Lower lobe of right lung (tissue), 2 donors: ENCODE results near the gene SLC22A17. TPM values are rescaled to one million over a fixed set of nuclear protein-coding genes. Genes with fewer than 3 reads are reported as not detected.

ENCODE experiments used
- ATAC-seq, 2 donors: fragments of 200-7000 bp; cut with Tn5 transposase; one replicate each; pipeline ENCODE4 v1.9.1; 2020 to 2022; ENCODE audit warnings: mild to moderate bottlenecking in 2 of 2, moderate library complexity in 2 of 2
- DNase-seq: peaks from one replicate; pipeline ENCODE4 v3.0.0-alpha.2; 2020
- H3K27ac ChIP-seq: fragments of 200-600 bp; one replicate; pipeline ENCODE4 v1.8.0; 2022
- H3K27me3 ChIP-seq: fragments of 200-600 bp; one replicate; pipeline ENCODE4 v1.8.0; 2022; ENCODE audit warnings: low read depth
- H3K36me3 ChIP-seq: fragments of 200-600 bp; one replicate; pipeline ENCODE4 v1.8.0; 2022; ENCODE audit warnings: mild to moderate bottlenecking
- H3K4me1 ChIP-seq: fragments of 200-600 bp; one replicate; pipeline ENCODE4 v1.8.0; 2022
- H3K4me3 ChIP-seq: fragments of 200-600 bp; one replicate; pipeline ENCODE4 v1.8.0; 2022; ENCODE audit warnings: mild to moderate bottlenecking
- H3K9me3 ChIP-seq: fragments of 200-600 bp; one replicate; pipeline ENCODE4 v1.8.0; 2022
- intact Hi-C: fragments of 100-400 bp; cut with DNase I; formaldehyde crosslinking; loops from one replicate; pipeline ENCODE4 v1.11.0; 2022
- total RNA-seq: library from RNA; stranded (reverse); fragmentation: NEBNext Ultra II Directional; extraction: Animal tissue kit (Norgen Biotek cat#: 25700); gene quantifications from one replicate; pipeline ENCODE4 v1.2.1, GENCODE V29; 2021
- TF ChIP-seq, protein P1 (sequence below): fragments of 200-600 bp; IDR thresholded peaks from one replicate; pipeline ENCODE4 v1.8.0; 2022; ENCODE audit warnings: antibody characterized with exemption, mild to moderate bottlenecking
- donor health status: DM: no; HTN: yes; CAD: no; lungs with severe emphysema.

The SLC22A17 gene
- total RNA-seq, 1 donor from 2014 or later: 10.6 TPM

DNA sequence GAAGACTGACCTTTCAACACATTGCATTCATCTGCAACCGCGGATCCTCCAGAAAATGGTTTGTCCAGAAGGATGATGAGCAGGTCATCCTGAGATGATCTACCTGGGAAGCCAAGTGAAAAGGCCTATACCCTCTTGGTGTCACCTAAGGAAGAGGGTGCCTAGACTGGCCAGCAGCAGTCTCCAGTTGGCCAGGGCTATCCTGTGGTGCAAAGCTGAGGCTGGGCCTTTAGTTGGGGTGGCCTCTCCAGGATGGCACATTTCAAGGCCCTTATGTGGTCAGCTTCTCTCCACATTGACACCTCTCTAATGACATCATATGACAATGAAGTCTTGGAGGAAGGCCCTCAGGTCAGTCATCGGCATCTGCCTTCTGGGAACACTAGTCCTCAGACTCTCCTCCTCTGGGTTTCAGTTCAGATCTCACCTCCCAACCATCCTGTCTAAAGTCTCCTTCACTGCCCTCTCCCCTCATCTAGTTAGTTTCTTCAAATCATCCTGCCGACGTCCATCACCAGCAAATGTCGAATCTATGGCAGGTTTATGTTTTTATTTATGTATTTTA is 3.3 kb upstream of the SLC22A17 start:
- no peak for DNase-seq
- Histone ChIP-seq H3K9me3 (no peaks in the 10 kb centered on the region), H3K4me1 (peaks cover 18% of the 10 kb centered on the region), H3K27me3 (peaks cover 17% of the 10 kb centered on the region), H3K4me3 (no peak overlapping the region), H3K36me3 (peaks cover 12% of the 10 kb centered on the region), H3K27ac (no peak overlapping the region)
- intact Hi-C loops: no loop called here
- TF ChIP-seq, protein P1, sequence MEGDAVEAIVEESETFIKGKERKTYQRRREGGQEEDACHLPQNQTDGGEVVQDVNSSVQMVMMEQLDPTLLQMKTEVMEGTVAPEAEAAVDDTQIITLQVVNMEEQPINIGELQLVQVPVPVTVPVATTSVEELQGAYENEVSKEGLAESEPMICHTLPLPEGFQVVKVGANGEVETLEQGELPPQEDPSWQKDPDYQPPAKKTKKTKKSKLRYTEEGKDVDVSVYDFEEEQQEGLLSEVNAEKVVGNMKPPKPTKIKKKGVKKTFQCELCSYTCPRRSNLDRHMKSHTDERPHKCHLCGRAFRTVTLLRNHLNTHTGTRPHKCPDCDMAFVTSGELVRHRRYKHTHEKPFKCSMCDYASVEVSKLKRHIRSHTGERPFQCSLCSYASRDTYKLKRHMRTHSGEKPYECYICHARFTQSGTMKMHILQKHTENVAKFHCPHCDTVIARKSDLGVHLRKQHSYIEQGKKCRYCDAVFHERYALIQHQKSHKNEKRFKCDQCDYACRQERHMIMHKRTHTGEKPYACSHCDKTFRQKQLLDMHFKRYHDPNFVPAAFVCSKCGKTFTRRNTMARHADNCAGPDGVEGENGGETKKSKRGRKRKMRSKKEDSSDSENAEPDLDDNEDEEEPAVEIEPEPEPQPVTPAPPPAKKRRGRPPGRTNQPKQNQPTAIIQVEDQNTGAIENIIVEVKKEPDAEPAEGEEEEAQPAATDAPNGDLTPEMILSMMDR: no peak
- ATAC-seq: no peak

DNA sequence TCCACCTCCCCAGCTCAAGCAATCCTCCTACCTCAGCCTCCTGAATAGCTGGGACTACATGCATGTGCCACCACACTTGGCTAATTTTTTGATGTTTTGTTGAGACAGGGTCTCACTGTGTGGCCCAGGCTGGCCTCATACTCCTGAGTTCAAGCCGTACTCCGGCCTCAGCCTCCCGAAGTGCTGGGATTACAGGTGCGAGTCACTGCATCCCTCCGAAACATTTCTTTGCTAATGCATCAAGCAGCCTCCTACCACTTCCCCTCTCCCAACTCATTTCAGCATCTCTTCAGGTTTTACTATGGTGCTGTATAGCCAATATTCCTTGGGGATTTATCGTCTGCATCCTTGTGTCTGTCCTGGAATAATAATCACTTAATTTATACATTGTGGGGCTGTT is 2.3 kb upstream of the SLC22A17 start:
- Histone ChIP-seq H3K9me3 (no peaks in the 10 kb centered on the region), H3K27ac (no peak overlapping the region), H3K27me3 (peaks cover 23% of the 10 kb centered on the region), H3K4me1 (peaks cover 18% of the 10 kb centered on the region), H3K36me3 (peaks cover 12% of the 10 kb centered on the region), H3K4me3 (no peak overlapping the region)
- DNase-seq (no peak), ATAC-seq (no peak)
- intact Hi-C loops: no loop called here
- TF ChIP-seq, protein P1: no peak

- Histone ChIP-seq H3K4me3 (no peak overlapping the region), H3K9me3 (no peaks in the 10 kb centered on the region), H3K36me3 (peaks cover 7% of the 10 kb centered on the region), H3K27me3 (peaks cover 23% of the 10 kb centered on the region), H3K4me1 (peaks cover 18% of the 10 kb centered on the region), H3K27ac (no peak overlapping the region)
- ATAC-seq: no peak
- intact Hi-C loops: no loop called here
- no peak for DNase-seq
- TF ChIP-seq, protein P1: no peak
Measured at GRCh38 chr14:23353433-23353780, 720 bp upstream of the SLC22A17 start.

DNA sequence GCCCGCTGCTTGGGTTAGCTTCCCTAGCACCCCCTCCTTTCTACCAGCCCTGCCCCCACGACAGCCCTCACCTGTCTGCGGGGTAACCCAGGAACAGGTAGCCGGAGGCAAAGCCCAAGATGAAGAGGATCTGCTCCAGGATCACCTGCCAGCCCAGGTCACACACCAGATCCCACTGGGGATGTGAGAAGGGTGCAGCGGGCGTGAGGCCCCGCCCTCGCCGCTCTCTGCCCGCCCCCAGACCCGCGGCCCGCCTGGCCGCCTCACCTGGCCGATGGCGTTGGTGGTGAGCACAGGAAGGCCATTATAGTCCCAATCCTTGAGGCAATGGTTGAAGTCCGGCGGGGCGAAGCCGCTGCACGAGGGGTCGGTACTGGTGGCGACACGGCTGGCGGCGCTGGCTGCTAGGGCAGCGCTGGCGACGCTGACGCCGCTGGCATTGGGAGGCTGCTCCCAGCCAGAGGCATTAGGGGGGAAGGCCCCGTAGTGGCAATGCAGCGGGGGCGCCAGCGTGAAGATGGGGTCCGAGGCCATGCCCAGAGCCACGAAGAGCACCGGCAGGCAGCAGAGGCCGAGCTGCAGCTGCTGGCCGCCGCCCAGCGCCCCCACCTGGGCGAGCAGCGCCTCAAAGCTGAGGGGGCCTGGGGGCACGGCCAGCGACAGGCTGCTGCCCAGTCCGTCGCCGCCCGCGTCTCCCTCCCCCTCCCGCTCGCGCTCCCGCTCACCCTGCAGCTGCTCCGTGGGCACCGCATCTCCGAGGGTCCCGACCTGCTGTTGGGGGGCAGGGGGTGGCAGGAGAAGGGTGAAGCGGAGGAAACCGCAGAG is 794 bp downstream of the SLC22A17 start:
- DNase-seq: no peak
- peak; percentile 34 to 50 for ATAC-seq
- Histone ChIP-seq H3K4me1 (peaks cover 18% of the 10 kb centered on the region), H3K27me3 (peaks cover 23% of the 10 kb centered on the region), H3K4me3 (peak overlapping the region; percentile 74), H3K36me3 (peaks cover under 1% of the 10 kb centered on the region), H3K27ac (no peak overlapping the region), H3K9me3 (no peaks in the 10 kb centered on the region)
- TF ChIP-seq, protein P1: no peak
- intact Hi-C loops: no loop called here

DNA sequence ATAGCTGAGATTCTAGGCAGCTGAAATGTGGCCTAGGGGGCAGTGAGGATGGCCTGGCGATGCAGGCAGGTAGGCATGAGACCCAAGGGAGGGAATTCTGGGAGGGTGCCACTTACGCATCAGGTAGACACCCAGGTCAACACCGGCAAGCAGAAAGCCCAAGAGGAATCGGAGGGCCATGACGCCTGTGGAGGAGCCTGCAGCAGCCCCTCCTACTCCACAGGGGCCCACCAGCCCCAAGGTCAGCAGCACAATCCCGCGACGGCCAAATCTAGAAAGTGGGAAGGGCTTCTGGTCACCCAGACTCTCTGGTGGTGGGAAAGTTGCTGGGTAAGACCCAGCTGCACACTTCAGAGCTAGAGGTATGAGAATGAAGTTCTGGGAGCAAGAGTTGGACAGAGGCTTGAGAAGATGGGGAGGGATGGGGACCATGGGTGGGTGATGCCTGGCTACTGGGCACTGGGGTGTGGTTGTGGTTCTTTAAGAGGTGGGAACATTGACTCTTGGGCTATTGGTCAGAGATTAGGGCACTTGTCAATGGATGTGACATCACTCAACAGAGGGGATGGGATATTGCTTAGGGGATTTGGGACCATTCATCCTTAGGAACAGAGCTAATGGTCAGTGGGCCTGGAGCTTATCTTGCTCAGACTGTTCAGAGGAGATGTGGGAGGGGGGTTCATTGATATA is 3.4 kb downstream of the SLC22A17 start:
- ATAC-seq (no peak), DNase-seq (no peak)
- H3K27me3 ChIP-seq: peaks cover 23% of the 10 kb centered on the region
- peaks cover 18% of the 10 kb centered on the region for H3K4me1 ChIP-seq
- no peak overlapping the region for H3K27ac ChIP-seq
- intact Hi-C loops: no loop called here
- H3K36me3 ChIP-seq: no peaks in the 10 kb centered on the region
- TF ChIP-seq, protein P1: no peak
- H3K9me3 ChIP-seq: no peaks in the 10 kb centered on the region
- no peak overlapping the region for H3K4me3 ChIP-seq
